Suppressor macrophage treated with lipopolysaccharide for 1 hour (primary cell): Measurements from ENCODE around the gene ZNF502.
"Not testable (repeated sequence)": the region's sequence is repeated elsewhere in the genome, so short reads cannot be mapped to it uniquely, and the experiment has no call there.

ENCODE experiments used
- DNase-seq, 3 donors: peaks; one replicate each; pipeline ENCODE4 v3.0.0-alpha.2; 2020 to 2022

ZNF502 gene

GRCh38 chr3:44712455-44713075 lies at the start of gene ZNF502:
TSS of gene ZNF502 (plus strand) at chr3:44712660. CDS start at chr3:44720262, 7,602 bp downstream.
- peak; percentile 76 to 90 (median 82) for DNase-seq

GRCh38 chr3:44665173-44665572 lies 47.3 kb upstream of the ZNF502 start:
- no peak for DNase-seq

GRCh38 chr3:44666346-44666745 lies 46.1 kb upstream of the ZNF502 start:
- no peak for DNase-seq

- DNase-seq, result no peak
These were observed 42.7 kb upstream of the ZNF502 start for GRCh38 chr3:44669760-44670159.

- DNase-seq, result not testable (repeated sequence)
These were observed 39.0 kb upstream of the ZNF502 start for GRCh38 chr3:44673466-44673865.

GRCh38 chr3:44674211-44674610 lies 38.2 kb upstream of the ZNF502 start:
- DNase-seq, result no peak

GRCh38 chr3:44678480-44679116 lies 33.9 kb upstream of the ZNF502 start:
- DNase-seq, result no peak

GRCh38 chr3:44680921-44681455 lies 31.5 kb upstream of the ZNF502 start:
- DNase-seq, result no peak

GRCh38 chr3:44682182-44682896 lies 30.1 kb upstream of the ZNF502 start:
- no peak for DNase-seq

- DNase-seq, result peak; percentile 36 to 67 (median 43)
These were observed 27.2 kb upstream of the ZNF502 start for GRCh38 chr3:44685128-44685800.

- no peak for DNase-seq
These were observed 24.6 kb upstream of the ZNF502 start for GRCh38 chr3:44687898-44688297.

- peak in 2 of 3 donors; percentile 1 to 2 for DNase-seq
These were observed 9.0 kb downstream of the ZNF502 start for GRCh38 chr3:44721231-44722102.

- peak in 1 of 3 donors; percentile 16 for DNase-seq
These were observed 9.6 kb downstream of the ZNF502 start for GRCh38 chr3:44722103-44722401.

- peak; percentile 81 to 94 (median 90) for DNase-seq
These were observed 17.0 kb downstream of the ZNF502 start, which contains the start of gene ZNF501 for GRCh38 chr3:44729384-44729910. TSS of gene ZNF501 (plus strand) at chr3:44729635. CDS start at chr3:44734422, 4,787 bp downstream.

- peak in 1 of 3 donors; percentile 16 for DNase-seq
These were observed 22.2 kb downstream of the ZNF502 start for GRCh38 chr3:44734646-44735168.

- no peak for DNase-seq
These were observed 48.6 kb downstream of the ZNF502 start for GRCh38 chr3:44761101-44761423.

GRCh38 chr3:44761424-44762169 lies 49.1 kb downstream of the ZNF502 start, which contains the start of the genes KIAA1143 and KIF15:
TSS of gene KIAA1143 (minus strand) at chr3:44761619. CDS start at chr3:44761602, 17 bp downstream.
TSS of gene KIF15 (plus strand) at chr3:44761794. CDS start at chr3:44761866, 72 bp downstream.
- peak; percentile 99 to 100 (median 99) for DNase-seq

GRCh38 chr3:44762170-44762677 lies 49.8 kb downstream of the ZNF502 start:
- DNase-seq, result peak in 1 of 3 donors; percentile 1

- DNase-seq, result no peak
These were observed 50.2 kb downstream of the ZNF502 start for GRCh38 chr3:44762690-44763089.

- no peak for DNase-seq
These were observed 51.8 kb downstream of the ZNF502 start for GRCh38 chr3:44764248-44764647.
